HG02642 (cell line): ENCODE results near the gene CPVL.

Experiments used
- ATAC-seq: cut with Tn5 transposase; IDR thresholded peaks from one replicate; pipeline ENCODE4 v1.9.1; 2021; ENCODE audit warnings: mild to moderate bottlenecking; ENCODE audit not compliant: unreplicated experiment, poor library complexity

Gene CPVL

GRCh38 chr7:28956608-28957063 lies 189.7 kb downstream of the CPVL start:
- ATAC-seq, result no peak

GRCh38 chr7:28955718-28956607 lies 190.4 kb downstream of the CPVL start:
- ATAC-seq, result no peak

- no peak for ATAC-seq
These were observed 191.0 kb downstream of the CPVL start for GRCh38 chr7:28955356-28955717.

GRCh38 chr7:28954946-28955345 lies 191.4 kb downstream of the CPVL start:
- no peak for ATAC-seq

- ATAC-seq, result no peak
These were observed 191.9 kb downstream of the CPVL start for GRCh38 chr7:28954471-28954870.

- ATAC-seq, result no peak
These were observed 192.7 kb downstream of the CPVL start for GRCh38 chr7:28953633-28954032.
